H9 (cell line): ENCODE data around the gene BIVM. TPM values are rescaled to one million over a fixed set of nuclear protein-coding genes. Genes with fewer than 3 reads are reported as not detected.

Experiments
- DNase-seq: peaks from one replicate; pipeline ENCODE4 v3.0.0-alpha.2; 2017
- H2AFZ ChIP-seq: one replicate; pipeline ENCODE4 v1.6.1; 2013; ENCODE audit warnings: mild to moderate bottlenecking, low read length, control low read depth, moderate library complexity
- H2AK5ac ChIP-seq: 2 replicates; pipeline ENCODE4 v1.6.1; 2013; ENCODE audit warnings: low read length, control low read depth, mixed read lengths; ENCODE audit not compliant: insufficient read length
- H2BK120ac ChIP-seq: one replicate; pipeline ENCODE4 v1.6.1; 2013; ENCODE audit warnings: low read depth, mild to moderate bottlenecking, low read length, control low read depth, inconsistent platforms; ENCODE audit not compliant: poor library complexity, severe bottlenecking
- H2BK12ac ChIP-seq: 2 replicates; pipeline ENCODE4 v1.6.1; 2013; ENCODE audit warnings: low read length, control low read depth, mixed read lengths, low read depth; ENCODE audit not compliant: insufficient read length
- H2BK15ac ChIP-seq: 2 replicates; pipeline ENCODE4 v1.6.1; 2013; ENCODE audit warnings: low read depth, low read length, control low read depth
- H2BK20ac ChIP-seq: one replicate; pipeline ENCODE4 v1.6.1; 2013; ENCODE audit warnings: low read depth, mild to moderate bottlenecking, low read length, control low read depth, inconsistent platforms; ENCODE audit not compliant: poor library complexity, severe bottlenecking
- H2BK5ac ChIP-seq: 2 replicates; pipeline ENCODE4 v1.6.1; 2013; ENCODE audit warnings: low read length, control low read depth, mixed read lengths; ENCODE audit not compliant: insufficient read length
- H3K14ac ChIP-seq: 2 replicates; pipeline ENCODE4 v1.6.1; 2013; ENCODE audit warnings: low read length, control low read depth; ENCODE audit not compliant: insufficient read depth
- H3K18ac ChIP-seq: 2 replicates; pipeline ENCODE4 v1.6.1; 2013; ENCODE audit warnings: low read depth, mild to moderate bottlenecking, mixed read lengths, low read length, control low read depth; ENCODE audit not compliant: insufficient read length
- H3K23ac ChIP-seq: 2 replicates; pipeline ENCODE4 v1.6.1; 2013; ENCODE audit warnings: low read length, control low read depth, mixed read lengths, low read depth; ENCODE audit not compliant: insufficient read length
- H3K23me2 ChIP-seq: 2 replicates; pipeline ENCODE4 v1.6.1; 2013; ENCODE audit warnings: low read depth, mild to moderate bottlenecking, mixed read lengths, low read length, control low read depth; ENCODE audit not compliant: insufficient read length, poor library complexity, severe bottlenecking
- H3K27ac ChIP-seq: 2 replicates; pipeline ENCODE4 v1.5.1; 2013; ENCODE audit warnings: low read length, control low read depth, mixed read lengths, low read depth; ENCODE audit not compliant: insufficient read length
- H3K27me3 ChIP-seq: 2 replicates; pipeline ENCODE4 v1.6.1; 2013; ENCODE audit warnings: low read length, control low read depth, inconsistent platforms; ENCODE audit not compliant: insufficient read depth
- H3K4ac ChIP-seq: 2 replicates; pipeline ENCODE4 v1.6.1; 2013; ENCODE audit warnings: low read depth, mild to moderate bottlenecking, control low read depth, inconsistent platforms, low read length, moderate library complexity
- H3K4me1 ChIP-seq: 2 replicates; pipeline ENCODE4 v1.6.1; 2013; ENCODE audit warnings: low read length, control low read depth, inconsistent platforms; ENCODE audit not compliant: insufficient read depth
- H3K4me2 ChIP-seq: 2 replicates; pipeline ENCODE4 v1.6.1; 2013; ENCODE audit warnings: low read length, control low read depth, mixed read lengths; ENCODE audit not compliant: insufficient read length, insufficient read depth
- H3K56ac ChIP-seq: 2 replicates; pipeline ENCODE4 v1.6.1; 2013; ENCODE audit warnings: low read depth, mild to moderate bottlenecking, mixed read lengths, low read length, control low read depth; ENCODE audit not compliant: insufficient read length
- H3K79me1 ChIP-seq: 2 replicates; pipeline ENCODE4 v1.6.1; 2013; ENCODE audit warnings: low read depth, mild to moderate bottlenecking, moderate library complexity, low read length, control low read depth, inconsistent platforms; ENCODE audit not compliant: insufficient read depth, poor library complexity, severe bottlenecking
- H3K79me2 ChIP-seq: 2 replicates; pipeline ENCODE4 v1.6.1; 2013; ENCODE audit warnings: low read length, control low read depth, inconsistent platforms; ENCODE audit not compliant: insufficient read depth
- H3K9ac ChIP-seq: 2 replicates; pipeline ENCODE4 v1.6.1; 2013; ENCODE audit warnings: low read length, control low read depth, mixed read lengths; ENCODE audit not compliant: insufficient read length; ENCODE audit errors: extremely low read depth
- H3K9me3 ChIP-seq: one replicate; pipeline ENCODE4 v1.6.1; 2013; ENCODE audit warnings: low read depth, low read length, inconsistent platforms; ENCODE audit not compliant: control insufficient read depth
- H3T11ph ChIP-seq: one replicate; pipeline ENCODE4 v1.6.1; 2013; ENCODE audit warnings: mild to moderate bottlenecking, low read length, control low read depth, inconsistent platforms
- H4K20me1 ChIP-seq: one replicate; pipeline ENCODE4 v1.6.1; 2013; ENCODE audit not compliant: control insufficient read depth, insufficient read length, insufficient read depth
- H4K5ac ChIP-seq: 2 replicates; pipeline ENCODE4 v1.6.1; 2013; ENCODE audit warnings: low read depth, mild to moderate bottlenecking, mixed read lengths, low read length, control low read depth; ENCODE audit not compliant: insufficient read length
- H4K8ac ChIP-seq: replicated peaks from 2 replicates; pipeline ENCODE4 v1.6.1; 2013; ENCODE audit warnings: low read length, control low read depth, mixed read lengths, low read depth; ENCODE audit not compliant: insufficient read length
- H4K91ac ChIP-seq: 2 replicates; pipeline ENCODE4 v1.6.1; 2013; ENCODE audit warnings: low read depth, mild to moderate bottlenecking, moderate library complexity, mixed read lengths, low read length, control low read depth; ENCODE audit not compliant: insufficient read length
- H3K27ac Mint-ChIP-seq, 3 experiments: 2 replicates in 2 of 3; 3 replicates in 1 of 3; pipeline ENCODE4 v1.8.0; 2020 to 2021; ENCODE audit warnings: mixed read lengths in 3 of 3, mild to moderate bottlenecking in 1 of 3, moderate library complexity in 1 of 3
- H3K27me3 Mint-ChIP-seq: 2 replicates; pipeline ENCODE4 v1.8.0; 2021; ENCODE audit warnings: low read depth, mild to moderate bottlenecking, moderate library complexity, mixed read lengths
- H3K36me3 Mint-ChIP-seq, 3 experiments: 2 replicates in 2 of 3; 3 replicates in 1 of 3; pipeline ENCODE4 v1.8.0; 2020 to 2021; ENCODE audit warnings: low read depth in 3 of 3, mixed read lengths in 3 of 3; ENCODE audit not compliant: insufficient read depth in 1 of 3
- H3K4me1 Mint-ChIP-seq, 2 experiments: 2 replicates each; pipeline ENCODE4 v1.8.0; 2020; ENCODE audit warnings: mixed read lengths in 2 of 2
- H3K4me3 Mint-ChIP-seq, 2 experiments: 2 replicates in 1 of 2; 3 replicates in 1 of 2; pipeline ENCODE4 v1.8.0; 2020 to 2021; ENCODE audit warnings: mild to moderate bottlenecking in 2 of 2, mixed read lengths in 2 of 2, moderate library complexity in 1 of 2
- H3K9me3 Mint-ChIP-seq, 2 experiments: 2 replicates in 1 of 2; 3 replicates in 1 of 2; pipeline ENCODE4 v1.8.0; 2020; ENCODE audit warnings: mild to moderate bottlenecking in 2 of 2, mixed read lengths in 2 of 2, moderate library complexity in 1 of 2
- WGBS: extraction: QIAGEN DNeasy Blood & Tissue Kit; methylation state at CpG from one replicate; pipeline ENCODE4 v1.1.7; 2013; ENCODE audit warnings: missing lambda C conversion rate, low lambda C conversion rate, mixed read lengths; ENCODE audit not compliant: insufficient read length; ENCODE audit errors: extremely low coverage; 5-methylcytosine and 5-hydroxymethylcytosine counted together
- total RNA-seq: library from RNA; stranded (reverse); gene quantifications from 2 replicates; pipeline ENCODE4 v1.2.1, GENCODE V29; 2021
- TF ChIP-seq, protein P1 (sequence below): fragments of 200-600 bp; sonication (generic); conservative IDR thresholded peaks from 3 replicates; pipeline ENCODE4 v1.8.0; 2021; ENCODE audit warnings: antibody characterized with exemption, mild to moderate bottlenecking

BIVM gene
- total RNA-seq, 1 experiment from 2014 or later = 9.0 TPM

GRCh38 chr13:102792396-102792795, 6.5 kb upstream of the BIVM start:
- no peaks in the 10 kb centered on the region for H3K9me3 Mint-ChIP-seq
- Histone ChIP-seq H2AFZ (no peak overlapping the region), H3K23me2 (no peaks in the 10 kb centered on the region), H3K9ac (no peak overlapping the region), H4K91ac (no peak overlapping the region), H3K27me3 (no peaks in the 10 kb centered on the region), H3K79me1 (no peaks in the 10 kb centered on the region), H3K14ac (no peak overlapping the region), H4K8ac (no peak overlapping the region), H3K4me1 (no peaks in the 10 kb centered on the region; the same call in 1 of the 2 replicates), H2BK120ac (no peak overlapping the region), H2BK20ac (no peak overlapping the region), H3K79me2 (no peaks in the 10 kb centered on the region), H3K27ac (no peak overlapping the region), H2BK5ac (no peak overlapping the region), H3K4ac (no peak overlapping the region), H2BK15ac (no peak overlapping the region), H4K20me1 (no peaks in the 10 kb centered on the region), H4K5ac (no peak overlapping the region), H3K18ac (no peak overlapping the region), H2BK12ac (no peak overlapping the region), H3K23ac (no peak overlapping the region), H3K9me3 (no peaks in the 10 kb centered on the region), H3T11ph (no peak overlapping the region), H3K56ac (no peak overlapping the region), H2AK5ac (no peak overlapping the region), H3K4me2 (no peak overlapping the region)
- no peak overlapping the region for H3K27ac Mint-ChIP-seq
- TF ChIP-seq, protein P1, sequence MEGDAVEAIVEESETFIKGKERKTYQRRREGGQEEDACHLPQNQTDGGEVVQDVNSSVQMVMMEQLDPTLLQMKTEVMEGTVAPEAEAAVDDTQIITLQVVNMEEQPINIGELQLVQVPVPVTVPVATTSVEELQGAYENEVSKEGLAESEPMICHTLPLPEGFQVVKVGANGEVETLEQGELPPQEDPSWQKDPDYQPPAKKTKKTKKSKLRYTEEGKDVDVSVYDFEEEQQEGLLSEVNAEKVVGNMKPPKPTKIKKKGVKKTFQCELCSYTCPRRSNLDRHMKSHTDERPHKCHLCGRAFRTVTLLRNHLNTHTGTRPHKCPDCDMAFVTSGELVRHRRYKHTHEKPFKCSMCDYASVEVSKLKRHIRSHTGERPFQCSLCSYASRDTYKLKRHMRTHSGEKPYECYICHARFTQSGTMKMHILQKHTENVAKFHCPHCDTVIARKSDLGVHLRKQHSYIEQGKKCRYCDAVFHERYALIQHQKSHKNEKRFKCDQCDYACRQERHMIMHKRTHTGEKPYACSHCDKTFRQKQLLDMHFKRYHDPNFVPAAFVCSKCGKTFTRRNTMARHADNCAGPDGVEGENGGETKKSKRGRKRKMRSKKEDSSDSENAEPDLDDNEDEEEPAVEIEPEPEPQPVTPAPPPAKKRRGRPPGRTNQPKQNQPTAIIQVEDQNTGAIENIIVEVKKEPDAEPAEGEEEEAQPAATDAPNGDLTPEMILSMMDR = no peak
- peaks cover 22% of the 10 kb centered on the region in 2 experiments for H3K4me1 Mint-ChIP-seq
- H3K36me3 Mint-ChIP-seq = peaks cover 18 to 43% (median 30%) of the 10 kb centered on the region in 3 experiments; a peak in 6 of 7 replicates
- no peak for DNase-seq
- H3K4me3 Mint-ChIP-seq = no peak overlapping the region
- no peaks in the 10 kb centered on the region for H3K27me3 Mint-ChIP-seq
- WGBS = no CpG with 5 or more reads among the region's 1 CpG
